Measurements from ENCODE around the gene INSYN1.

DNA sequence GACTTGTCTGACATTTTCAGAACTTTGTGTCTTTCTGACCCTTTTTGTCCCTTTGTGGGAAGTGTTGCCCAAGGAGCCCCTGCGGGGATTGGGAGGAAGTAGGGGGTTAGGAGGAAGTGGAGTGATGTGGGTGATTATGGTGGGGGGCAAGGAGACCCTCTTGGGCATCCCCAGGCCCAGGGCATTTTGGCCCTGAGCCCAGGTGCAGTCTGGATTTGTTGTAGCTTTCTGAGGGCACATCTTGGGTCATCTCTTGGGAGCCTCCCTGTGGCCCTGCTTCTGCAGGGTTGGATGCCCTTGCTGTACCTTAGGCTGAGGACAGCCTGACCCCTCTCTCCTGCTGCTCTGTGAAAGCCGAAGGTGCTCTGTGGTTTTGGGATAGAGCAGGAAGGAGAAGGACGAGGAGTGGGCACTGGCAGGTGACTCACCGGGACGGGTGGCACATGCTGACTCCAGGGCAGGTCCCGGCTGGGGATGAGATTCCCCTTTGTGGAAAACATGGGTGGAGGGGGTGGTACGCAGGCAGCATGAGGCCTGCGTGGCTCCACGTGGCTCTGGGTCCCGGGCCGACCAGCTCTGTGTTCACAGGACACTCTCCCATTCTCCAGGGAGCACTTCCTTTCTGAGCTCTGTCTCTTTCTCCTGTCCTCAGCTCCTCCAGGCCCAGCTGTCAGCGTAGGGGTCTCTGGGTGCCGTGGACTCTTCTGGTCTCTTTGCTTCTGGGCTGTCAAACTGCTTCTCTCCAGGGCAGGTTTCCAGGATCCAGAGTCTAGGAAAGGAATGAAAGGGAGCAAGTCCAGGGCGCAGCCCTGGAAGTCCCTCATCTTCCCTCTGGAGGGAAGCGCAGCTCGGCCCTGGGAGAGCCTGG lies 57.1 kb downstream of the INSYN1 start:
- TF ChIP-seq EP300 (IDR thresholded peaks at IDR 0.05) (no peak), CTCF (IDR thresholded peaks at IDR 0.05) (no peak), POLR2AphosphoS5 (IDR thresholded peaks at IDR 0.05) (no peak), POLR2A (IDR thresholded peaks at IDR 0.05) (no peak)

All from stomach (tissue), 4 donors.